ENCODE measurements around the gene OGDHL.

OGDHL gene

GRCh38 chr10:49761789-49762565, at the start of gene OGDHL:
OGDHL (minus strand) TSS chr10:49762323; CDS start chr10:49758592, 3,731 bp downstream.
- TF ChIP-seq, protein P1, sequence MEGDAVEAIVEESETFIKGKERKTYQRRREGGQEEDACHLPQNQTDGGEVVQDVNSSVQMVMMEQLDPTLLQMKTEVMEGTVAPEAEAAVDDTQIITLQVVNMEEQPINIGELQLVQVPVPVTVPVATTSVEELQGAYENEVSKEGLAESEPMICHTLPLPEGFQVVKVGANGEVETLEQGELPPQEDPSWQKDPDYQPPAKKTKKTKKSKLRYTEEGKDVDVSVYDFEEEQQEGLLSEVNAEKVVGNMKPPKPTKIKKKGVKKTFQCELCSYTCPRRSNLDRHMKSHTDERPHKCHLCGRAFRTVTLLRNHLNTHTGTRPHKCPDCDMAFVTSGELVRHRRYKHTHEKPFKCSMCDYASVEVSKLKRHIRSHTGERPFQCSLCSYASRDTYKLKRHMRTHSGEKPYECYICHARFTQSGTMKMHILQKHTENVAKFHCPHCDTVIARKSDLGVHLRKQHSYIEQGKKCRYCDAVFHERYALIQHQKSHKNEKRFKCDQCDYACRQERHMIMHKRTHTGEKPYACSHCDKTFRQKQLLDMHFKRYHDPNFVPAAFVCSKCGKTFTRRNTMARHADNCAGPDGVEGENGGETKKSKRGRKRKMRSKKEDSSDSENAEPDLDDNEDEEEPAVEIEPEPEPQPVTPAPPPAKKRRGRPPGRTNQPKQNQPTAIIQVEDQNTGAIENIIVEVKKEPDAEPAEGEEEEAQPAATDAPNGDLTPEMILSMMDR (IDR thresholded peaks at IDR 0.05; ENCODE audit: low read length, missing control alignments) = no peak
- peak within 1 kb of the TSS; percentile 58 for H3K4me3 ChIP-seq (replicated peaks; ENCODE audit: low read depth, low read length)
- DNase-seq (ENCODE audit: low read depth) = peak; percentile 59

GRCh38 chr10:49803988-49804387, 41.9 kb upstream of the OGDHL start:
- TF ChIP-seq, protein P1 (IDR thresholded peaks at IDR 0.05; ENCODE audit: low read length, missing control alignments) = no peak
- peak; percentile 10 for DNase-seq (ENCODE audit: low read depth)
- H3K4me3 ChIP-seq (replicated peaks; ENCODE audit: low read depth, low read length) = no peak overlapping the region

GRCh38 chr10:49798275-49798674, 36.2 kb upstream of the OGDHL start:
- no peak for DNase-seq (ENCODE audit: low read depth)

DNA sequence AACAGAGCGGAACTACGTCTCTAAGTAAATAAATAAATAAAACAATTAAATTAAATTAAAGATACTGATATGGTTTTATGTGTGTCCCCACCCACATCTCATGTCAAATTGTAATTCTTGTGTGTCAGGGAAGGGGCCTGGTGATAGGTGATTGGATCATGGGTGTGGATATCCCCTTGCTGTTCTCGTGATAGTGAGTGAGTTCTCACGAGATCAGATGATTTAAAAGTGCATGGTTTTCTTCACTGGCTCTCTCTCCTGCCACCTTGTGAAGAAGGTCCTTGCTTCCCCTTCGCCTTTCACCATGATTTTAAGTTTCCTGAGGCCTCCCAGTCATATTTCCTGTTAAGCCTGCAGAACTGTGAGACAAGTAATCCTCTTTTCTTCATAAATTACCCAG, 29.0 kb upstream of the OGDHL start:
- no peak for DNase-seq (ENCODE audit: low read depth)
- H3K4me3 ChIP-seq (replicated peaks; ENCODE audit: low read depth, low read length) = no peak overlapping the region
- TF ChIP-seq, protein P1 (IDR thresholded peaks at IDR 0.05; ENCODE audit: low read length, missing control alignments) = no peak

More at GRCh38 chr10:49798275-49798674, 36.2 kb upstream of the OGDHL start:
- H3K4me3 ChIP-seq (replicated peaks; ENCODE audit: low read depth, low read length) = no peak overlapping the region
- TF ChIP-seq, protein P1 (IDR thresholded peaks at IDR 0.05; ENCODE audit: low read length, missing control alignments) = no peak

DNA sequence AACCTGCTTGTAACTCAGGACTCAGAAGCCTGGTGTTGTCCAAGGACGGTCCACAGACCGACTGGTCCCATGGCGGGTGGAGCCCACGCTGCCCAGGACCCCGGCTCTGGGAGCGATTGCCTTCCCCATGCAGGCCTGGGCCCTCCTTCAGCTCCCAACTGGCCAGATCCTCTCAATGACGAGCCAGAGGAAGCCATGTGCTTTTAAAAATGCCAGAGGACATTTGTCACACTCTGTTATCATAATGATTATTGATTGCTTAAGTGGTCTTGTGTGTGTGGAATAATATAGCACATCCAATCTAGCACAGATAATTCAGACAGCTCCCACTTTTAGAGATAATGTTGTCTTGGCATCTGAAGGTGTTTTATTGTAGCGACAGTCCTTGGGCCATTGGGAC, 22.6 kb upstream of the OGDHL start:
- H3K4me3 ChIP-seq (replicated peaks; ENCODE audit: low read depth, low read length) = no peak overlapping the region
- TF ChIP-seq, protein P1 (IDR thresholded peaks at IDR 0.05; ENCODE audit: low read length, missing control alignments) = no peak
- no peak for DNase-seq (ENCODE audit: low read depth)

DNA sequence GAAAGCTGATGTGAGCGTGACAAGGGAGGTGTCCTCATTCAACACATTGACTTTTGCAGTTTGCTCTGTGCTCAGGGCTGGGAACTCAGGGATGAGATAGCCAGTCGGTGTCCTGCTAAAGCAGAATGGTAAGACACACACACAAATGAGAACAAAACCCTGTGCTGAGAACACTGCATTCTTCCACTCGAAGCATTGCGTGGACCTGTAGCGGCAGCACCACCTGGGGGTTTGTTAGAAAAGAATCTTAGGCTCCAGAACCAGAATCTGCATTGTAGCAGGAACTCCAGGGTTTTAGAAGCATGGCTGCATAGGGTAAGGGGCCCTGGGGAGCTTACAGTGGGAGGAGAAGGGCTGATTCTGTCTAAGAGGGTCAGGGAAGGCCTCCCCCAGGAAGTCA, 21.5 kb upstream of the OGDHL start:
- H3K4me3 ChIP-seq (replicated peaks; ENCODE audit: low read depth, low read length) = no peak overlapping the region
- DNase-seq (ENCODE audit: low read depth) = no peak
- TF ChIP-seq, protein P1 (IDR thresholded peaks at IDR 0.05; ENCODE audit: low read length, missing control alignments) = no peak

GRCh38 chr10:49781247-49781646, 19.1 kb upstream of the OGDHL start:
- no peak overlapping the region for H3K4me3 ChIP-seq (replicated peaks; ENCODE audit: low read depth, low read length)
- TF ChIP-seq, protein P1 (IDR thresholded peaks at IDR 0.05; ENCODE audit: low read length, missing control alignments) = no peak

More at GRCh38 chr10:49781247-49781646, 19.1 kb upstream of the OGDHL start:
- peak; percentile 7 for DNase-seq (ENCODE audit: low read depth)

All from fibroblast of pulmonary artery (primary cell).